ENCODE data around the gene PIPOX.
"Not testable (repeated sequence)": the region's sequence is repeated elsewhere in the genome, so short reads cannot be mapped to it uniquely, and the experiment has no call there.

The PIPOX gene

GRCh38 chr17:29076722-29077121 lies 33.8 kb downstream of the PIPOX start:
- no peak for ATAC-seq

- ATAC-seq, result no peak
Measured at GRCh38 chr17:29077320-29077719, 34.4 kb downstream of the PIPOX start.

DNA sequence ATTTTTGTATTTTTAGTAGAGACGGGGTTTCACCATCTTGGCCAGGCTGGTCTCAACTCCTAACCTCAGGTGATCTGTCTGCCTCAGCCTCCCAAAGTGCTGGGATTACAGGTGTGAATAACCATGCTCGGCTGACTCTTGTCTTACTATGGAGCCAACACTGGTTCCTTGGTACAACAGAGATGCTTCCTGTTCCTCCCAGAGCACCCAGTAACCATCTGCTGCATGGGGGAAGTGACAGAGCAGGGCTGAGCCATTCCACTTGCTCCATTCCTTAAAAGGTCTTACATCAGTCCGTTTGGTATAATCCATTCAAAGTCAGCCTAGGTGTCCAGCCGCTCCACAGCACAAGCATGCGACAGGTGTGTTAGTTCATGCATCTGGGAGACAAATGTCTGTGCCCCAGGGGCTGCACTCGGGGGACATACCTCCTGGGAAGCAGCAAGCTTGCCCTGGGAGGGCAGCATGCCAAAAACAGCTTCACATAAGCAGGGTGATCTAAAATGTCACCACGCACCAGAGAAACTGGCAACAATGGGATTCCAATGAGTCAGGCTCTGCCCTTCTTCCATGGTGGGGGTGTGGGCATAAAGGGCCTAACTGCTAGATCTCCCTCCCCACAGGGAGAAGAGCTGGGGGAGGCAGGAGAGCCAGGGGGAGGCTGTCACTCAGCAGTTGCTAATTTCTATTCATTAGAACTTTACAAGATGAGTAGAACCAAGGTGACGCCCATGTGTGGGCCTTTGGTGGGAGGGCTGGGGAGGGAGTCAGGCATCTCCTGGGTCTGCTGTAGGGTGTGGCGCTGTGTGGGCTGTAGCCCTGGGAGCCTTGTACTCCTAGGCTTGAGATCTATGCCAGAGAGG lies 35.5 kb downstream of the PIPOX start:
- ATAC-seq, result no peak

DNA sequence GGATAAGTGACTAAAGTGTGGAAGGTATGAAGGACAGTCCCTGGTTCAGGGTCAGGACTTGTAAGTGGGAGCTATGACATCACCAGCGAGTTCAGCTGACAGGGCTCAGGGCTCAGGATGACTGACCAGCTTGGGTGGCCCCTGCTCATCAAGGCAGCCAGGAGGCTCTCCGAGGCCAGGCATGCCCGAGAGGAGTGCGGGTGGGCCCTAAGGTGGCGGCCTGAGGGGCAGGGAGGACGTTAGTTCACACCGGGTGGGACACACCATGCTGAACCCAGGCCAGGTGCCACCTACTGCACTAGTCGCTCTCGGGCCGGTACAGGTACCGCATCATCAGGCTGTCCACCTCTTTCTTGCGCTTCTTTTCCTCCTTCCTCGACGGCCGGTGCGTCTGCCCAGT lies 36.5 kb downstream of the PIPOX start:
- no peak for ATAC-seq

- ATAC-seq, result no peak
Measured at GRCh38 chr17:29079887-29080286, 36.9 kb downstream of the PIPOX start.

GRCh38 chr17:29080323-29080722 lies 37.4 kb downstream of the PIPOX start:
- ATAC-seq, result no peak

DNA sequence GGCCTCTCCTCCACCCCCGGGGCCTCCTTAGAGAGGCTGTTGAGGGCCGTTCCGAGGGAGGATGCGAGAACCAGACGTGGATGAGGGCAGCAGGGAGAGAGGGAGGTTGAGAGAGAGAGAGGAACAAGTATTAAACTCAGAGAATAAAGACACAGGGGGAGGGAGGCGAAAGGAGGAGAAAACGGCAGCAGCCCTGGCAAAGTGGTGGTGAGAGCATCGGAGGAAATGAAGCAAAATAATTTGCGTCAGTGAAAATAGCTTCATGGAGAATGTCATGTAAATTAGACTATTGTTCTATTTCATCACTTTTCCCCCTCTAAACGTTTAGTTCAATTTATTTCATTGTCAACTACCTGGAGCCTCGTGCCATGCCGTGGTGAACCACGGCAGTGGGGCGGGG lies 38.0 kb downstream of the PIPOX start:
- no peak for ATAC-seq

DNA sequence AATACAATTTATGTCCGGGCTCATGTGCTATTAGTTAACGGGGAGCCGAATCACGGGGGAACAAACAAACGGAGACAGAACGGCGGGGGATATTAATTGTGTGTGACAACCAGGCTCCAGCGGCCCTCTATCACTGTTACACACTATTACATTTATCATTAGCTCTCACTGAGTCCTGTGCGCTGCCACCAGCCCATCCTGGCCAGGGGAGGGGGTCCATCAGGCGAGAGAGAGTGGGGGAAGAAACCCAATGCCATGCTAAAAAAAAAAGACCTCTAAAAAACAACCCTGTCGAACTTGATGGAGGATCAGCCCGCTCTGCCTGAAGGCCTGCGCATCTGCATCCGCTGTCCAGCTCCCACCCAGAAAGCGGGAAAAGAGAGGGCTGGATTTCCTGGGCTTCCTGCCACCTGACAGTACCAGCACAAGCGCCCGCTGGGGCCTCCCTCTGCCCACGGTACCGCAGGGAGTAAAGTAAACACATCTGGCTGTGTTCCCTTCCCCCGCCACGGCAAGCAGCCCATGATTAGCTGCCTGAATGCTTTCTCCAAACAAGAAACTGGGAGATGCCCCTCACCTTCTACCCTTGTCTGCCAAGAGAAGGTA lies 41.7 kb downstream of the PIPOX start:
- no peak for ATAC-seq

DNA sequence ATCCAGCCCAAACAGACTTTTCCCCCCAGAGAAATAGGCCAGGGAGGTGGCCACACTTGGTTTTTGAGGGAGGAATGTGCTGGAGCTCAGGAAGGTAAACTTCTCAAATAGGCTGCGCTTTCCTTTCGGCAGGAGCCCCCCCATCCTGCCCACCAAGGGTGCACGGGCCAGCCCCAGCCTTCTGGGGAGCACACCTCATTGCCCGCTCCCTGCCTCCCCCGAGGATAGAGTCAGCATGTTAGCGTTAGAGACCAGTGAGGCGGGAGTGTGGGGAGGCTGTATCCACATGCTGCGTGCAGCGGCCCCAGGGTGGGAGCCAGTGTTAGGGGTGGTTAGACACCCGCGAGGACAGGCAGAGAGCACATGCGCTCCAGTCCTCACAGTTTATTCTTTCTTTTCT lies 42.3 kb downstream of the PIPOX start:
- no peak for ATAC-seq

GRCh38 chr17:29086628-29087332 lies 43.8 kb downstream of the PIPOX start:
- ATAC-seq, result no peak

DNA sequence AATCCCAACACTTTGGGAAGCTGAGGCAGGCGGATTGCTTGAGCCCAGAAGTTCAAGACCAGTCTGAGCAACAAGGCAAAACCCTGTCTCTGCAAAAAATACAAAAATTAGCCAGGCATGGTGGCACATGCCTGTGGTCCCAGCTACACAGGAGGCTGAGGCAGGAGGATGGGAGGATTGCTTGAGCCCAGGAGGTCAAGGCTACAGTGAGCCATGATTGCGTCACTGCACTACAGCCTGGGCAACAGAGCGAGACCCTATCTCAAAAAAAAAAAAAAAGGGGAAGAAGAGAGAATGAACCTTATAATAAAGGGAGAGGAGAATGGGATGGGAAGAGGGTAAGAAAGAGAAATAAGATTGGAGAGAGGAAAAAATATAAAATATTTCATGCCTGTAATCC lies 45.8 kb downstream of the PIPOX start:
- not testable (repeated sequence) for ATAC-seq

DNA sequence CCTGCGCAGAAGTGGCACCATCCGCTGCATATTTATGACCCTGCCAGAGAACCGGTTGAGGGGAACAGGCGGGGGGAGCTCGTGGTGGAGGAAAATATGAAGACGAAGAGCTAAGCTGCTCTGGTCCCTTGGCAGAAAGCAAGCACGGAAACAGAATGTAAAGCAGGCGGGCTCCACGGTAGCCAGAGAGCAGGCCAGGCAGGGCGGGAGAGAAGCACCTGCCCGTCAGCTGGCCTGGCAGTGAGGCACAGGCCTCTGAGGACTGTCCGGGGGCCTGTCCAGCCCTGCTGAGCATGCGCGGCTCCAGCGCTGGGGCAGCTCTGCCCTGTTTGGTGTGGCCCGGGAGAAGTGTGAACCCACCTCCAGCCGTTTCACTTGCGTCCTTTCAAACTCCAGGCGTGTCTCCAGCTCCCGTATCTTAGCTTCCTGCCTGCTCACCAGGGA lies 46.7 kb downstream of the PIPOX start:
- ATAC-seq, result no peak

DNA sequence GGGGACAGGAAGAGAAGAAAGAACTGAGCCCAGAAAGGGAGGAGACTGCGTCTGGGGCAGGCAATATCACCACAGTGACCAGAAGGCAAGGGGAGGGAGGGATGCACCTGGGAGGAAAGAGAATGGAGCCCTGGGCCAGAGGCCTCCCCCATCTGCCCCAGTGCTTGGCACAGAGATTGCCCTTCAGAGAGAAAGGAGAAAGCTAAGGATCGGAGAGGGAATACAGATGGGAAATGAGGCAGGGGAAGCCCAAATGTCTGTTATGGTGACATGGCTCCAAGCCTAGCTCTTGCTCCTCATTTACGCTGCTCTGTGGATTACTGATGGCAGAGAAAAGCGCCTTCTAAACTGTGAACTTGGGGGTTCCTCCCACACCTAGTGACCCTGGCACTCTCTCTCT lies 47.2 kb downstream of the PIPOX start:
- ATAC-seq, result no peak

GRCh38 chr17:29090750-29091605 lies 48.0 kb downstream of the PIPOX start:
- ATAC-seq, result no peak

DNA sequence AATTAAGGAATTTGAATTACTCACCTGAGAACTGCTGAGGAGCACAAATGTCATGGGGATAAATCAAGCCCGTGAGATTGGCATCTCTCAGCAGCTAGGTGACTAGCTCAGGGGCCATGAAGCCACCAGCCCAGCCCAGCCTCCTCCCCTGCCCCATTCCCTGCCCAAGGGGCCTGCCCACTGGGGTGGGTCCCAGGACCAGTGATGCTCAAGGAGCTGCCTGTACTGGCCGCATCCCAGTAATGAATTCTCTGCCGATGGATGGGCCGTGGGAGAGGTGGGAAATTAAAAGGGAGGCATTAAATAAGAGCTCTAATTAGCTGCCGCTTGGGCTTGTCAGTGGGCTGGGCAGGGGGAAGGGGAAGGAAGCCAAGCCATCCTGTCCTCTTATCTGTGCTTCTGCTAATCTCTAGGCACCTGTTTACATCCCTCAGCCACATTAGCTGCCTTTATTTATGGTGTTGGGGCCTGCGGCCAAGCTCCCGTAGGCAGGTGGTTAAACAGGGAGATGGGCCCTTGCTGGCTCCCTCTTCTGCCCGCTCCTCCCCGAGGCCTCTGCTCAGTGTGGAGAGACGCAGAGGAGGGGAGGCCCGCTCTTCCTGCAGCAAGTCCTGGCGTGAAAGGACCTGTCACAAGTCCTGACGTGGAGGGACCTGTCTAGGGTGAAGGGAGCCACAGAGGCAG lies 48.8 kb downstream of the PIPOX start:
- no peak for ATAC-seq

- no peak for ATAC-seq
Measured at GRCh38 chr17:29093090-29093871, 50.3 kb downstream of the PIPOX start.

DNA sequence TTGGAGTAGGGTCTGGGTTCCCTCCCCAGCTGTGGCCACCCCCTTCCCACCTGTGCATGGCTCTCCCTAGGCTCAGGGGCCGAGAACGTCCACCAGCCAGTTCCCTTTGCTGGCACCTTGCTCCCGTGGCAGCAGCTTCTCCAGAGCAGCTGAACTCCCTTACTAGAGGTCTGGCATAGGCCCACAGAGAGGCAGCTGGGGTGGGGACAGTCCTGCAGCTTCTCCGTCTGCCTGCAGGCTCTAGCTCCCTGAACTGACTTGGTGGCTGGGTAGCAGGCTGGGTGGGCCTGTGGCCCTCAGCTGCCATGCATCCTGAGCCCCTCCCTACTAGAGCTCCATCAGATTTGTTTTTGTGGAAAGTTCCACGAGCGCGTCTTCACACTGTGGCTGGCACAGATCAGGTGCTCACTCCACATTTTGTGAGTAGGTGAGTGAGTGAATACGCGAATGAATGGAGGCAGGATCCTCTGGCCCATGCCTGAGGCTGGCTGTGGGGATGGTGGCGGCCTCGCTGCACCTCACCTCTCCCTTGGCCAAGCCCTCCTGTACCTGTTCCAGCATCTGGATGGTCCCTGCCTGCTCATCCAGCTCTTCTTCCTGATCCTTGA lies 51.3 kb downstream of the PIPOX start:
- no peak for ATAC-seq

- no peak for ATAC-seq
Measured at GRCh38 chr17:29095439-29095838, 52.5 kb downstream of the PIPOX start.

- ATAC-seq, result no peak
Measured at GRCh38 chr17:29096094-29096493, 53.2 kb downstream of the PIPOX start.

DNA sequence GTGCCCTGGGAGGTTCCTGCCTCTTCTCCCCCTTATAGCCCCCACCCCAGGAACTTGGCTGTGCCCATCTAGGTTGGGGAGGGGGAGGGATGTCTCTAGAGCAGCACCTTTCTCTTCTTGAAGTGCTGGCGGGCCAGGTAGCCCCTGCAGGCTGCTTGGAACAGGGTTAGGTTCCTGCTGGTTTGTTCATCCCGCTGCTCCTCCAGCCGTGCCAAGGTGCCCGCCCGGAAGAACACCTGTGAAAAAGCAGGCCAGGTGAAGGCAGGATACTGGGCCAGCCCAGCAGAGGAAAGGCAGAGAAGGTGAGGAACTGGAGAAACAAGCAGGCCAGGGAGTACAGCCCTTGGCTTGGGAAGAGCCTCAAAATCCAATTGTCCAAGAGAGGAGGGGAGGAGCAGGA lies 56.6 kb downstream of the PIPOX start:
- ATAC-seq, result no peak

- ATAC-seq, result no peak
Measured at GRCh38 chr17:29100296-29100695, 57.4 kb downstream of the PIPOX start.

Data from activated CD4-positive, CD25-positive, alpha-beta regulatory T cell treated with anti-CD3 and anti-CD28 coated beads, Interleukin-2, amount 50 U/mL, for 24 hours (primary cell).